GM18907 (cell line): Measurements from ENCODE around the gene BNC2.

Source experiments
- ATAC-seq: cut with Tn5 transposase; IDR thresholded peaks from one replicate; pipeline ENCODE4 v1.9.1; 2021; ENCODE audit warnings: mild to moderate bottlenecking, moderate library complexity; ENCODE audit not compliant: unreplicated experiment

The BNC2 gene

DNA sequence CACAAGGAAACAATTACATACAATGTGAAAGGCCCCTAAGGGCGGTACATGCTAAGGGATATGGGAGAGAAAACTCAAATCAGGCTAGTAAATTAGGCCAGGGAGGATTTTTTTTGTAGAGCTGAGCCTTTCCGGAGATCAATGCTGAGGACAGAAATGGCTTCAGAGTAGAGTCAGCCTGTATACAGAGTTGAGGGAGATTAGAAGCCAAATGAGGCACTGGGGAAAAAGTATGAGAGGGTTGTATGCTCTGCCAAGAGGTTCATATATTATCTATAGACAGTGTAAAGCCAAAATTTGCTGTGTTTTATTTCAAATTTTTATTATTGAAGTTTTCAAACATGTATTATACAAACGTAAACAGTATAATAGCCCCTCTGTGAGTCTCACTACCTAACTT, 103.1 kb downstream of the BNC2 start:
- no peak for ATAC-seq

DNA sequence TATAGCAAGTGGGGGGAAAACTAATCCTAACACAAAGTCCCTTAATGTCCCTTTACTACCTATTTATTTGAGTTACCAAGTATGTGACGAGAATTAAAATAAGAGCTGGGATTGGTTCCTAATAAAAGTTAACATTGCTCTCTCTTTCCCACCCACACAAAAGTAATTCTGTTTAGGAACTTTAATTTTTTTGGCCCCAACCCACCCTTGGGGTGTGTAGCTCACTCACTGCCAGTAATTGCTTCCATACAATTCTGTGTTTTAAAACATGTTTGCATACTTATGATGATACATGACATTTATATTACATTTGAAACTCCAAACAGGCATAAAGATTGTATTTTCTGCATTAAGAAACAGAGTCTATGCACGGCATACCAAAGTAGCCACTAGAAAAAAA, 106.5 kb downstream of the BNC2 start:
- no peak for ATAC-seq

DNA sequence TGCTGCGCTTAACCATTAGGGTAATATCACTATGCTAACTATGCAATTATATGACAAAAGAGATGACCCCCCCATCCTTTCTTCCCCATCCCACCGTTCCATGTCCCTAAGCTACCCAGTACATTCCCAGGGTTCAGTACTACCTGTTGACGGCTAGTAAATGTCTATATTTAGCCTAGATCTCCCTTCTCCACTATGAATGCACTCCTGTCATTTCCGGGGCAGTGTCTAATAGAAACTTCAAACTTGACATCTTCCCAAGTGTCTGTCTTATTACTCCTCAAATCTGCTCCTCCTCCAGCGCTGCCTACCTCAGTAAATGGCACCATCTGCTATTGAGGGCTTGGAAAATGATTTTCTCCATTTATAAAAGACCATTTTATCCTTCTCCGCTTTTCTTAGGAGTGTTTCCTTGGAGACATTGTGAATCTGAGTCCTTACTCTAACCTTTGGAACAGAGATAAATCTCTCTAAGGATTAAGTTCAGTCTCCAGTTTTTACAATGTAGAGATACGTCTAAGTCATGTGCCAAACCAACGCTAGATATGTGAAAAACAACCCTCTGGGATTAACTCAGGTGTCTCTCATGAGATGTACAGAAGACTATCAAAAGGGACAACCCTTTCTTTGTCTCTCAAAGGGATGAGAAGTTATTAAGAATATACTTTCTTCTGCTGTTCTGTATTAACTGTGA, 114.9 kb downstream of the BNC2 start:
- no peak for ATAC-seq

DNA sequence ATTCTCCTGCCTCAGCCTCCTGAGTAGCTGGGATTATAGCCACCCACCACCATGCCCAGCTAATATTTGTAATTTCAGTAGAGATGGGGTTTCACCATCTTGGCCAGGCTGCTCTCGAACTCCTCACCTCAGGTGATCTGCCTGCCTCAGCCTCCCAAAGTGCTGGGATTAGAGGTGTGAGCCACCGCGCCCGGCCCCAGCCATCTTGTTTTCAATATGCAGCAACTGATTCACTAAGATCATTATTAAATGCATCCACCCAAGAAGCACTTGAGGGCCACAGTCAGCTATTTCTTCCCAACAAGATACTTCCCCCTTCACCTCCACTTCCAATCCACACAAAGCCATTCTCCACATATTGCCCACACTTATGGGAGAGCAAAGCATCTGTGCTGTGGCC, 115.8 kb downstream of the BNC2 start:
- ATAC-seq: no peak

GRCh38 chr9:16753256-16753655, 117.2 kb downstream of the BNC2 start:
- no peak for ATAC-seq

DNA sequence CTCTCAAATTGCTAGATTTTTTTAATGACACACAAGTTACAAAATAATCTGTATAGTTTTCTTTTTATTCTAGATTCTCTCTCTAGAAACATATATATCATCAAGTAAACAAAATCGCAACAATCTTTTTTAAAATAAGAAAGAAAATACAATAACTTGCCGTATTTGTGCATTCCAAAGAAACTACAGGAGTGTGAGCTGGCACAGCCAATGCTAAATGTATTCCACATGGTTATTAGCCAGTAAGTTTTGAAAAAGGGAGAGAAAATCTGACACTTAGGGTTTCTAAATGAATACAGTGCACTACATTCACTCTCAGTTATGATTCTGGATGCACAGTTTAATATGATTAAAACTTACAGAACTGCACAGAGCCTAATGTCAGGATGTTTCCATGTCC, 117.9 kb downstream of the BNC2 start:
- ATAC-seq: no peak

- no peak for ATAC-seq
Observed at GRCh38 chr9:16750553-16750952, 119.9 kb downstream of the BNC2 start.

DNA sequence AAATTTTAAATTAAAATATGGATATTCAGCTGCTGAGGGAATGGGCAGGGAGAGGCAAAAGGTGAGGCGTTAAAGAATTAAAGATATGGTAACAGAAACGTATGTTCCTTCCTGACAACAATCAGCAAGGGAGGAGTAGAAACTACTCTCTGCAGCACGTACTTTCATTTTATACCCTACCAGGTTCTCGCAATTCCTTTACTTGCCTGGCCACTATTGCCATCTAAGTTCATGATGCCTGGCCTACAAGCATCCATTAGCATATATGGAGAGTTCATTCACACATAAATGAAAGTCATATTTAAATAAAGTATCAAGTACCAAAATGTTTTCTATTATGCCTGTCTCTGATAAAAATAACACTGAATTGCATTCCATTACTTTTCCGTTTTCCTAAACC, 125.1 kb downstream of the BNC2 start:
- ATAC-seq: no peak

GRCh38 chr9:16744394-16744793, 126.1 kb downstream of the BNC2 start:
- ATAC-seq: no peak

GRCh38 chr9:16743375-16743774, 127.1 kb downstream of the BNC2 start:
- no peak for ATAC-seq

GRCh38 chr9:16735001-16735400, 135.5 kb downstream of the BNC2 start:
- no peak for ATAC-seq

DNA sequence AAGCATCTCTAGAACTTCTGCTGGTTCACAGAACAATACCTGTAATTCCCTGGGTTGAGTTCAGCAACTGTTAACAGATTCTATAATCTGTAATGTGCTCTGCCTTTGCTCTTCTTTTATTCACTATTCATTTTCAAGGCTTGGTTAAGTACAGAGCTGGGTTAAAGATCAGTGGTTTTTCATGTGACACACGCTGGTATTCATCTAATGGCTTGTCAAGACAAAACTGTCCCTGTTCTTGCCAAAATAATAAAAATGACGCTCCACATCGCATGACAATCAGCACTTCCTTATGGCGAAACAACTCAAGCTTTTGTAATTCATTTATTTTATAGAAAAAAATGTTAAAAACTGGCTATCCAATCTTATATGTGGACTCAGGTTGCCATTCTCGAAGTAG, 137.9 kb downstream of the BNC2 start:
- ATAC-seq: no peak

GRCh38 chr9:16730162-16730561, 140.3 kb downstream of the BNC2 start:
- no peak for ATAC-seq

DNA sequence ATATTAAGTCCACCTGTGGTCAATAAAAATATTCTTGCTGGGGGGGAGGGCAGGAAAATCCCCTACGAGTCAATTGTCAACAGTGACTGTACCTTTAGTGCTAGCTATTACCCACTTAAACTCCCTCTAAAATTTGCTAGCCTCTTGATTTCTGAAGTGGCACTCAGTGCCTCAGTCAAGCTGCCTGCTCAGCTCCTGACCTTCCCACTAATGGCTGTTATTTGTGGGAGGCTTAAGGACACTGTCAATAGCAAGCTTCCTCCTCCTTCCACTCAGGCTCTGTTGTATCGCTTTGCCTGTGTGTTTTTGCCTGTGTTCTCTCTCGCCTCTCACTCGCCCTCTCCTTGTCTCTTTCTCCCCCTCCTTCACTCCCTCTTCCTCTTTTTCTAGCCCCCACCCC, 140.8 kb downstream of the BNC2 start:
- no peak for ATAC-seq

GRCh38 chr9:16728137-16728508, 142.3 kb downstream of the BNC2 start:
- ATAC-seq: no peak

GRCh38 chr9:16727452-16728136, 142.9 kb downstream of the BNC2 start:
- no peak for ATAC-seq

- peak; percentile 57 for ATAC-seq
Observed at GRCh38 chr9:16726718-16727451, 143.6 kb downstream of the BNC2 start.

DNA sequence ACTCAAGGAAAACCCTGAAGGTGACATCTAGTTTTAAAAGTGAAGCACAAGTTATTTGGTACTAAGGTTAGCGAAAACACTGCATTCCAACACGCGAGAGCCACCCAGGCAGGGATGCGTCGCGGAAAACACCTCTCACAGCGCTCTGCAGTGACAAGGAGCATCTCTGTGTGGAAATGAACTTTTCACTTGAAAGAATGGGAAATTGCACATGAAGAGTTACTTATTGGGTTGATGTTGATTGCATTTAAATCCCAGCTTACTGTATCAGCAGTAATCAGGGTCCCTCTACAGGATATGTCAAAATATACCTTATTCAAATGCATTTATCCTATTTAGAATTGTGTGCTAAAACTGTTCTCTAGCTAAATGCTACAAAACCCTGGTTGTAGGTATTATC, 144.4 kb downstream of the BNC2 start:
- ATAC-seq: no peak

- no peak for ATAC-seq
Observed at GRCh38 chr9:16725066-16725465, 145.4 kb downstream of the BNC2 start.

- no peak for ATAC-seq
Observed at GRCh38 chr9:16721972-16722371, 148.5 kb downstream of the BNC2 start.

DNA sequence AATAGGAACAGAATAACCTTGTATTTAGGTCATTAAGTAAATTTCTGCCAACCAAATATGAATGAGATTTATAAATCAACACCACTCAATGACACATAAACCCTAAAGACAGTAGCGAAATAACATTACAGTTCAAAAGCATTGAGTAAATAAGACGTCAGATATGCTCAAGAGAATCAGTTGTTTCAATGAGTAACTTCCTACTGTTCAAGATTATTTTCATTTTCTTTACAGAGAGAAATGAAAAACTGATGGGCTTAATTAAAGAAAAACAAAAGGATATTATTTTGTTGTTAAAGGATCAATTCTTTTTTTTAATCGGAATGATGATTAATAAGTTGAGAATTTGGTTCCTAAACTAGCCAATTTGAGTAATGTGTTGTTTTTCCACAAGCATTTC, 150.1 kb downstream of the BNC2 start:
- no peak for ATAC-seq

DNA sequence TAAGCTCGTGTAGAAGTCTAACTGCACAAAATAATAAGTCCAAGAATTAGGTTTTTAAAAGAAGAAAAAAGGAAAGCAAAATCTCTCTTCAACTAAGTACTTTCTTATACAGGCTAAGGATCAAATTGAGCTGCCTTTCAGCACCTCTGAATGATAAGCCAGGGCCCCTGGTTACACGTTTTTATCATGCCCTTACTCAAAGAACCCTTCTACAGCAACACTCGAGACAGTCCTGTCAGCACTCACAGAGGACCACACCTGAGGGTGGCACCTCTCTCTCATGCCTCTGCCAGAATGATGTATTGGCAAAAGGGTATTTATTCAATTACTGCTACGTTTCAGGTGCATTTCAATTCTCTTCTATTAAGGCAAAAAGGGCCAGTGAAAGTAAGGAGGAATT, 150.5 kb downstream of the BNC2 start:
- no peak for ATAC-seq
